GM23338 (cell line): Measurements from ENCODE around the gene IL21. TPM values are rescaled to one million over a fixed set of nuclear protein-coding genes. Genes with fewer than 3 reads are reported as not detected.
A peak's percentile ranks its signal among the peaks of the same experiment; 100 is the strongest.

Experiments
- ATAC-seq: fragments of 200-7000 bp; cut with Tn5 transposase; 3 replicates; pipeline ENCODE4 v1.9.1; 2020
- DNase-seq: peaks from one replicate; pipeline ENCODE4 v3.0.0-alpha.2; 2015; ENCODE audit warnings: low spot score
- H2AFZ ChIP-seq: fragments of 200-600 bp; sonication (generic); 2 replicates; pipeline ENCODE4 v1.8.0; 2016; ENCODE audit warnings: antibody characterized with exemption, mild to moderate bottlenecking, moderate library complexity
- H3F3A ChIP-seq: fragments of 200-600 bp; sonication (generic); replicated peaks from 2 replicates; pipeline ENCODE4 v1.8.0; 2017; ENCODE audit warnings: antibody characterized with exemption, mixed run types, low read depth
- H3K27ac ChIP-seq: fragments of 200-600 bp; sonication (generic); 2 replicates; pipeline ENCODE4 v1.6.1; 2016; ENCODE audit warnings: low read depth
- H3K27me3 ChIP-seq: fragments of 200-600 bp; sonication (generic); 2 replicates; pipeline ENCODE4 v1.8.0; 2016; ENCODE audit warnings: mild to moderate bottlenecking, mixed run types, moderate library complexity; ENCODE audit not compliant: insufficient read depth
- H3K36me3 ChIP-seq: fragments of 200-600 bp; sonication (generic); 2 replicates; pipeline ENCODE4 v1.8.0; 2016; ENCODE audit warnings: mild to moderate bottlenecking; ENCODE audit not compliant: insufficient read depth
- H3K4me1 ChIP-seq: fragments of 200-600 bp; sonication (generic); 2 replicates; pipeline ENCODE4 v1.8.0; 2016; ENCODE audit warnings: mild to moderate bottlenecking, moderate library complexity; ENCODE audit not compliant: insufficient read depth
- H3K4me2 ChIP-seq: fragments of 200-600 bp; sonication (generic); 2 replicates; pipeline ENCODE4 v1.7.1; 2017; ENCODE audit warnings: mixed run types
- H3K4me3 ChIP-seq: fragments of 200-600 bp; sonication (generic); 2 replicates; pipeline ENCODE4 v1.6.1; 2016; ENCODE audit warnings: mixed run types
- H3K79me2 ChIP-seq: fragments of 200-600 bp; sonication (generic); replicated peaks from 2 replicates; pipeline ENCODE4 v1.8.0; 2017; ENCODE audit warnings: mild to moderate bottlenecking; ENCODE audit not compliant: insufficient read depth
- H3K9me2 ChIP-seq: fragments of 200-600 bp; sonication (generic); 2 replicates; pipeline ENCODE4 v1.8.0; 2017; ENCODE audit not compliant: insufficient read depth
- H4K20me1 ChIP-seq: fragments of 200-600 bp; sonication (generic); replicated peaks from 2 replicates; pipeline ENCODE4 v1.8.0; 2017; ENCODE audit warnings: mild to moderate bottlenecking; ENCODE audit not compliant: insufficient read depth
- H3K27ac Mint-ChIP-seq: 2 replicates; pipeline ENCODE4 v1.8.0; 2020; ENCODE audit warnings: inconsistent platforms, mild to moderate bottlenecking, moderate library complexity, mixed read lengths
- H3K27me3 Mint-ChIP-seq: 3 replicates; pipeline ENCODE4 v1.8.0; 2022; ENCODE audit warnings: low read depth, mild to moderate bottlenecking, moderate library complexity, mixed read lengths, inconsistent platforms; ENCODE audit not compliant: insufficient read depth, poor library complexity
- H3K36me3 Mint-ChIP-seq: 3 replicates; pipeline ENCODE4 v1.8.0; 2021; ENCODE audit warnings: low read depth, mild to moderate bottlenecking, inconsistent platforms, moderate library complexity, mixed read lengths
- H3K4me1 Mint-ChIP-seq: 3 replicates; pipeline ENCODE4 v1.8.0; 2020; ENCODE audit warnings: mild to moderate bottlenecking, inconsistent platforms, mixed read lengths
- H3K4me3 Mint-ChIP-seq: 3 replicates; pipeline ENCODE4 v1.8.0; 2021; ENCODE audit warnings: moderate library complexity, mild to moderate bottlenecking, inconsistent platforms, mixed read lengths
- H3K9me3 Mint-ChIP-seq: 3 replicates; pipeline ENCODE4 v1.8.0; 2020; ENCODE audit warnings: moderate library complexity, mild to moderate bottlenecking, inconsistent platforms, mixed read lengths
- ETS1 ChIP-seq: IDR thresholded peaks from 2 replicates; pipeline ENCODE4 v1.6.1; 2016; ENCODE audit warnings: antibody characterized with exemption
- POLR2AphosphoS5 ChIP-seq: IDR thresholded peaks from 2 replicates; pipeline ENCODE4 v1.6.1; 2016; ENCODE audit warnings: antibody characterized with exemption, low read depth
- REST ChIP-seq: IDR thresholded peaks from one replicate; pipeline ENCODE4 v1.6.1; 2018; ENCODE audit warnings: antibody characterized with exemption; ENCODE audit not compliant: unreplicated experiment
- STAT1 ChIP-seq: IDR thresholded peaks from one replicate; pipeline ENCODE4 v1.6.1; 2016; ENCODE audit warnings: antibody characterized with exemption; ENCODE audit not compliant: unreplicated experiment
- ZNF462 ChIP-seq: fragments of 250-450 bp; sonication (Bioruptor Pico); IDR thresholded peaks from 2 replicates; pipeline ENCODE4 v1.5.0; 2020; ENCODE audit warnings: mild to moderate bottlenecking, moderate library complexity
- polyA plus RNA-seq: library from polyadenylated mRNA; unstranded; fragments of >200 nt; fragmentation: Nextera tagmentation; extraction: Ambion mirVana; gene quantifications from 2 replicates; pipeline ENCODE4 v1.2.1, GENCODE V29; 2016
- total RNA-seq: library from RNA; depleted of rRNA; stranded (reverse); fragments of >200 nt; shearing (Covaris generic); gene quantifications from 2 replicates; pipeline ENCODE4 v1.2.3, GENCODE V29; 2014; rRNA removed

IL21 gene
- total and polyA plus RNA-seq, 2 experiments from 2014 or later: not detected

GRCh38 chr4:122562449-122562848 lies 58.4 kb downstream of the IL21 start:
- H3K79me2 ChIP-seq: no peaks in the 10 kb centered on the region
- Mint-ChIP-seq H3K4me3 (no peak overlapping the region), H3K27ac (no peak overlapping the region), H3K4me1 (no peaks in the 10 kb centered on the region), H3K9me3 (no peaks in the 10 kb centered on the region; the same call in 1 of the 3 replicates), H3K27me3 (peaks cover 1% of the 10 kb centered on the region), H3K36me3 (no peaks in the 10 kb centered on the region)
- no peak overlapping the region for H3K27ac ChIP-seq
- no peaks in the 10 kb centered on the region for H3K9me2 ChIP-seq
- no peak overlapping the region for H3K4me3 ChIP-seq
- H3K36me3 ChIP-seq: no peaks in the 10 kb centered on the region
- no peaks in the 10 kb centered on the region for H3K27me3 ChIP-seq
- H2AFZ ChIP-seq: peak overlapping the region; percentile 57
- no peaks in the 10 kb centered on the region for H3F3A ChIP-seq
- no peaks in the 10 kb centered on the region for H4K20me1 ChIP-seq
- DNase-seq: no peak
- ATAC-seq: no peak
- TF ChIP-seq ZNF462 (CRISPR knock-in tag) (no peak), STAT1 (no peak), REST (no peak), ETS1 (no peak), POLR2AphosphoS5 (no peak)
- no peak overlapping the region for H3K4me2 ChIP-seq
- H3K4me1 ChIP-seq: no peaks in the 10 kb centered on the region

Other genes with a start within 250 kb of the IL21 start
- not detected in 2 replicates for gene ADAD1, start 242.1 kb downstream of the IL21 start, total RNA-seq
- not detected in 2 replicates for gene ADAD1, start 242.1 kb downstream of the IL21 start, polyA plus RNA-seq
- not detected in 2 replicates for gene IL2, start 164.3 kb downstream of the IL21 start, total RNA-seq
- gene IL2, start 164.3 kb downstream of the IL21 start, polyA plus RNA-seq: not detected in 2 replicates
- 2.6 TPM in 2 replicates for gene BBS12, start 111.6 kb upstream of the IL21 start, total RNA-seq
- 1.4 and 2.3 TPM in 2 replicates for gene BBS12, start 111.6 kb upstream of the IL21 start, polyA plus RNA-seq
- 84.4 and 96.0 TPM in 2 replicates for gene FGF2, start 205.8 kb upstream of the IL21 start, total RNA-seq
- gene FGF2, start 205.8 kb upstream of the IL21 start, polyA plus RNA-seq: 28.3 and 28.8 TPM in 2 replicates